Measurements from ENCODE around the gene SPRY2.

DNA sequence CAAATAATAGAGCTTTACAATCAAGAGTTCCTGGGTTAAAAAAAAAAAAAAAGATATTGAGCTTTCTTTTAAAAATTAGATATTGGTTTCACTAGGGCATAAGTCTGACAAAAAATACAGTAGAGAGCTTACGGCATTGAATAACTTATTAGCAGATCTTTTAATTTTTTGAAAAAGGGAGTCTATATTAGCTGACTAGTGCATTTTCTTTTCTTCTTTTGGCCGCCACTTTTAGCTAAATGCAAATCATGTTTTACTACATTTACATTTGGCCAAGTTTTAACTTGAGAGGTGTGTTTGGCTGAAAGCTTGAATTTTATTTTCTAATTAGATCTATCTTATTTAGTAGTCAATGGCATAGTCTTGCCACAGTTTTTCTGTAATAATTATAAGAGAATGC, 43.4 kb downstream of the SPRY2 start:
- TF ChIP-seq, protein P1, sequence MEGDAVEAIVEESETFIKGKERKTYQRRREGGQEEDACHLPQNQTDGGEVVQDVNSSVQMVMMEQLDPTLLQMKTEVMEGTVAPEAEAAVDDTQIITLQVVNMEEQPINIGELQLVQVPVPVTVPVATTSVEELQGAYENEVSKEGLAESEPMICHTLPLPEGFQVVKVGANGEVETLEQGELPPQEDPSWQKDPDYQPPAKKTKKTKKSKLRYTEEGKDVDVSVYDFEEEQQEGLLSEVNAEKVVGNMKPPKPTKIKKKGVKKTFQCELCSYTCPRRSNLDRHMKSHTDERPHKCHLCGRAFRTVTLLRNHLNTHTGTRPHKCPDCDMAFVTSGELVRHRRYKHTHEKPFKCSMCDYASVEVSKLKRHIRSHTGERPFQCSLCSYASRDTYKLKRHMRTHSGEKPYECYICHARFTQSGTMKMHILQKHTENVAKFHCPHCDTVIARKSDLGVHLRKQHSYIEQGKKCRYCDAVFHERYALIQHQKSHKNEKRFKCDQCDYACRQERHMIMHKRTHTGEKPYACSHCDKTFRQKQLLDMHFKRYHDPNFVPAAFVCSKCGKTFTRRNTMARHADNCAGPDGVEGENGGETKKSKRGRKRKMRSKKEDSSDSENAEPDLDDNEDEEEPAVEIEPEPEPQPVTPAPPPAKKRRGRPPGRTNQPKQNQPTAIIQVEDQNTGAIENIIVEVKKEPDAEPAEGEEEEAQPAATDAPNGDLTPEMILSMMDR (conservative IDR thresholded peaks at IDR 0.05; ENCODE audit: low read depth, low read length), result no peak
- TF ChIP-seq EZH2phosphoT487 (IDR thresholded peaks at IDR 0.05; ENCODE audit: borderline replicate concordance, low read length), result no peak

Measured in PC-3 (cell line).